ENCODE measurements around the gene KIAA1958. TPM values are rescaled to one million over a fixed set of nuclear protein-coding genes. Genes with fewer than 3 reads are reported as not detected.

The KIAA1958 gene
- total and polyA plus RNA-seq, 2 experiments from 2014 or later: 9.4 to 41.7 TPM

DNA sequence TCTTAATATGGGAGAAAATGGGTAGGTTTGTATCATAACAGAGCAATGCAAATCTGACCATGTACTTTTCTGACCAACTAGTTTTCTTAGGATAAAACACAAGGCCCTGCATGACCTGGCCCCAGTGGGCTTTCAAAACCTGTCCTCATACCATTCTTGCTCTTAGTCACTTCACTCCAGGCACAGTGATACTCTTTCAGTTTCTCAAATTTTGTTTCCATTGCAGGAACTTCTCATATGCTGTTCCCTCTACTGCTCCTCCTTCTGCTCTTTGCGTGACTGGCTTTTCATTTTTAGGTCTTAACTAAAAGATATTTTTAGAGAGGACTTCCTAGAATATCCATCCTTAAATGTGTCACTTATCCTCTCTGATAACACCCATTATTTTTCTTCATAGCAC is 118.9 kb downstream of the KIAA1958 start:
- peaks cover 3% of the 10 kb centered on the region; the same call in 1 of the 2 replicates for H4K20me1 ChIP-seq (replicated peaks; ENCODE audit: insufficient read depth)
- no peak overlapping the region for H3K4me3 ChIP-seq
- no peak overlapping the region for H3K27ac ChIP-seq (ENCODE audit: low read depth)
- H3K9me2 ChIP-seq (ENCODE audit: insufficient read depth): no peaks in the 10 kb centered on the region
- peaks cover 38% of the 10 kb centered on the region for H3K79me2 ChIP-seq (replicated peaks; ENCODE audit: insufficient read depth)
- ATAC-seq (no peak), DNase-seq (ENCODE audit: low spot score) (no peak)
- peaks cover 13% of the 10 kb centered on the region for H3K4me1 Mint-ChIP-seq
- H3K4me1 ChIP-seq (ENCODE audit: insufficient read depth): no peaks in the 10 kb centered on the region
- H3K36me3 ChIP-seq (ENCODE audit: insufficient read depth): no peaks in the 10 kb centered on the region
- peaks cover 2% of the 10 kb centered on the region for H3K27me3 Mint-ChIP-seq (ENCODE audit: insufficient read depth, low read depth, poor library complexity)
- no peak overlapping the region for H2AFZ ChIP-seq
- H3F3A ChIP-seq (replicated peaks; ENCODE audit: low read depth): no peaks in the 10 kb centered on the region
- no peak overlapping the region for H3K4me2 ChIP-seq
- no peaks in the 10 kb centered on the region for H3K9me3 Mint-ChIP-seq
- no peaks in the 10 kb centered on the region for H3K36me3 Mint-ChIP-seq (ENCODE audit: low read depth)
- TF ChIP-seq EZH2 (IDR thresholded peaks at IDR 0.05; ENCODE audit: low read depth, unreplicated experiment) (no peak), POLR2AphosphoS5 (IDR thresholded peaks at IDR 0.05; ENCODE audit: low read depth) (no peak), ZNF114 (CRISPR knock-in tag; IDR thresholded peaks at IDR 0.05) (no peak), EZH2phosphoT487 (IDR thresholded peaks at IDR 0.05; ENCODE audit: unreplicated experiment) (no peak)
- TF ChIP-seq, protein P1, sequence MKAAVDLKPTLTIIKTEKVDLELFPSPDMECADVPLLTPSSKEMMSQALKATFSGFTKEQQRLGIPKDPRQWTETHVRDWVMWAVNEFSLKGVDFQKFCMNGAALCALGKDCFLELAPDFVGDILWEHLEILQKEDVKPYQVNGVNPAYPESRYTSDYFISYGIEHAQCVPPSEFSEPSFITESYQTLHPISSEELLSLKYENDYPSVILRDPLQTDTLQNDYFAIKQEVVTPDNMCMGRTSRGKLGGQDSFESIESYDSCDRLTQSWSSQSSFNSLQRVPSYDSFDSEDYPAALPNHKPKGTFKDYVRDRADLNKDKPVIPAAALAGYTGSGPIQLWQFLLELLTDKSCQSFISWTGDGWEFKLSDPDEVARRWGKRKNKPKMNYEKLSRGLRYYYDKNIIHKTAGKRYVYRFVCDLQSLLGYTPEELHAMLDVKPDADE (IDR thresholded peaks at IDR 0.05): no peak
- TF ChIP-seq, protein P2, sequence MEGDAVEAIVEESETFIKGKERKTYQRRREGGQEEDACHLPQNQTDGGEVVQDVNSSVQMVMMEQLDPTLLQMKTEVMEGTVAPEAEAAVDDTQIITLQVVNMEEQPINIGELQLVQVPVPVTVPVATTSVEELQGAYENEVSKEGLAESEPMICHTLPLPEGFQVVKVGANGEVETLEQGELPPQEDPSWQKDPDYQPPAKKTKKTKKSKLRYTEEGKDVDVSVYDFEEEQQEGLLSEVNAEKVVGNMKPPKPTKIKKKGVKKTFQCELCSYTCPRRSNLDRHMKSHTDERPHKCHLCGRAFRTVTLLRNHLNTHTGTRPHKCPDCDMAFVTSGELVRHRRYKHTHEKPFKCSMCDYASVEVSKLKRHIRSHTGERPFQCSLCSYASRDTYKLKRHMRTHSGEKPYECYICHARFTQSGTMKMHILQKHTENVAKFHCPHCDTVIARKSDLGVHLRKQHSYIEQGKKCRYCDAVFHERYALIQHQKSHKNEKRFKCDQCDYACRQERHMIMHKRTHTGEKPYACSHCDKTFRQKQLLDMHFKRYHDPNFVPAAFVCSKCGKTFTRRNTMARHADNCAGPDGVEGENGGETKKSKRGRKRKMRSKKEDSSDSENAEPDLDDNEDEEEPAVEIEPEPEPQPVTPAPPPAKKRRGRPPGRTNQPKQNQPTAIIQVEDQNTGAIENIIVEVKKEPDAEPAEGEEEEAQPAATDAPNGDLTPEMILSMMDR (conservative IDR thresholded peaks at IDR 0.05; ENCODE audit: low read depth in 2 of 2): no peak
- TF ChIP-seq, protein P3, sequence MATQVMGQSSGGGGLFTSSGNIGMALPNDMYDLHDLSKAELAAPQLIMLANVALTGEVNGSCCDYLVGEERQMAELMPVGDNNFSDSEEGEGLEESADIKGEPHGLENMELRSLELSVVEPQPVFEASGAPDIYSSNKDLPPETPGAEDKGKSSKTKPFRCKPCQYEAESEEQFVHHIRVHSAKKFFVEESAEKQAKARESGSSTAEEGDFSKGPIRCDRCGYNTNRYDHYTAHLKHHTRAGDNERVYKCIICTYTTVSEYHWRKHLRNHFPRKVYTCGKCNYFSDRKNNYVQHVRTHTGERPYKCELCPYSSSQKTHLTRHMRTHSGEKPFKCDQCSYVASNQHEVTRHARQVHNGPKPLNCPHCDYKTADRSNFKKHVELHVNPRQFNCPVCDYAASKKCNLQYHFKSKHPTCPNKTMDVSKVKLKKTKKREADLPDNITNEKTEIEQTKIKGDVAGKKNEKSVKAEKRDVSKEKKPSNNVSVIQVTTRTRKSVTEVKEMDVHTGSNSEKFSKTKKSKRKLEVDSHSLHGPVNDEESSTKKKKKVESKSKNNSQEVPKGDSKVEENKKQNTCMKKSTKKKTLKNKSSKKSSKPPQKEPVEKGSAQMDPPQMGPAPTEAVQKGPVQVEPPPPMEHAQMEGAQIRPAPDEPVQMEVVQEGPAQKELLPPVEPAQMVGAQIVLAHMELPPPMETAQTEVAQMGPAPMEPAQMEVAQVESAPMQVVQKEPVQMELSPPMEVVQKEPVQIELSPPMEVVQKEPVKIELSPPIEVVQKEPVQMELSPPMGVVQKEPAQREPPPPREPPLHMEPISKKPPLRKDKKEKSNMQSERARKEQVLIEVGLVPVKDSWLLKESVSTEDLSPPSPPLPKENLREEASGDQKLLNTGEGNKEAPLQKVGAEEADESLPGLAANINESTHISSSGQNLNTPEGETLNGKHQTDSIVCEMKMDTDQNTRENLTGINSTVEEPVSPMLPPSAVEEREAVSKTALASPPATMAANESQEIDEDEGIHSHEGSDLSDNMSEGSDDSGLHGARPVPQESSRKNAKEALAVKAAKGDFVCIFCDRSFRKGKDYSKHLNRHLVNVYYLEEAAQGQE (IDR thresholded peaks at IDR 0.05; ENCODE audit: unreplicated experiment): no peak
- no peak overlapping the region for H3K4me3 Mint-ChIP-seq
- H3K27me3 ChIP-seq (ENCODE audit: insufficient read depth): no peaks in the 10 kb centered on the region
- no peak overlapping the region for H3K27ac Mint-ChIP-seq

DNA sequence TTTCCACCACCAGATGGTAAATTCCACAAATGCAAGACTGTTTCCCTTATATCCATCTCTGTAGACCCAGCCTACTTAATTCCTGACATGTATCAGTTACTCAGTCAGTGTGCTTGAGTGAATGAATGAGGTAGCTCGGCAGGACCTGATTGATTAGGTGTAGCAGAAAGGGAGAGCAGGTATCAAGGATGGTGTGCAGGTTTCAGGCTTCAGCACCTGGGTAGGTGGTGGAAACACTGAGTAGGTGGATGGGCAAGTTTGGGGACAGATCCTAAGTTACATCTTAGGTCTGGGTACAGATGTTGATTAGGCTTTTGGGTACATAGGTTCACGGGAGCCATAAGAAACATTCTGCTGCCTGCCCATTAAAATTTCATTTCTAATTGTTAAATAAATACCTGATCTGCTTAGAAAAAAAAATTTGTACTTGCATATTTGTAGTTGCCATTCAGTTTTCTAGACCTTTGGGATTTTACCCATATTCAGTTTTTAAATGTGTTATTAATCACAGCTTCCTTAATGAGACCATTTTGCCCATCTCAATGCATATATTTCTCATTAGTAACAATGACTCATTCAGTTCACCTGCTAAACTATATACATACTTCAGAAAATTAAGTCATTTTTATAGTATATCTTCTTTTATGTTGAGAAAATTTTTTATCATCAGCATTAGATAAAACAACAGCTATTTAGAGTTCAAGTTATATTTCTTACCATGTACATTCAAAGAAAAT is 119.5 kb downstream of the KIAA1958 start:
- H2AFZ ChIP-seq: no peak overlapping the region
- no peaks in the 10 kb centered on the region for H3K36me3 ChIP-seq (ENCODE audit: insufficient read depth)
- Mint-ChIP-seq H3K27me3 (ENCODE audit: insufficient read depth, low read depth, poor library complexity) (peaks cover 2% of the 10 kb centered on the region), H3K4me1 (peaks cover 13% of the 10 kb centered on the region), H3K4me3 (no peak overlapping the region), H3K9me3 (no peaks in the 10 kb centered on the region), H3K27ac (no peak overlapping the region), H3K36me3 (ENCODE audit: low read depth) (no peaks in the 10 kb centered on the region)
- peaks cover 35% of the 10 kb centered on the region for H3K79me2 ChIP-seq (replicated peaks; ENCODE audit: insufficient read depth)
- H3K9me2 ChIP-seq (ENCODE audit: insufficient read depth): no peaks in the 10 kb centered on the region
- no peak for TF ChIP-seq ZNF331 (CRISPR knock-in tag; IDR thresholded peaks at IDR 0.05; ENCODE audit: low read depth)
- no peak for TF ChIP-seq NANOG (IDR thresholded peaks at IDR 0.05; ENCODE audit: borderline replicate concordance)
- H3K27me3 ChIP-seq (ENCODE audit: insufficient read depth): no peaks in the 10 kb centered on the region
- H3K27ac ChIP-seq (ENCODE audit: low read depth): no peak overlapping the region
- H3K4me2 ChIP-seq: no peak overlapping the region
- DNase-seq (ENCODE audit: low spot score): no peak
- no peaks in the 10 kb centered on the region for H3K4me1 ChIP-seq (ENCODE audit: insufficient read depth)
- no peak overlapping the region for H3K4me3 ChIP-seq
- ATAC-seq: no peak
- no peaks in the 10 kb centered on the region; the same call in 1 of the 2 replicates for H4K20me1 ChIP-seq (replicated peaks; ENCODE audit: insufficient read depth)
- H3F3A ChIP-seq (replicated peaks; ENCODE audit: low read depth): no peaks in the 10 kb centered on the region
